PC-9 (cell line): ENCODE measurements around the gene ZNF415. TPM values are rescaled to one million over a fixed set of nuclear protein-coding genes. Genes with fewer than 3 reads are reported as not detected.
A peak's percentile ranks its signal among the peaks of the same experiment; 100 is the strongest.

Source experiments
- BruUV-seq: library from RNA; stranded (reverse); fragments of 400-500 nt; replicated peaks from 2 replicates; lab custom pipeline; 2021; lab: Mats Ljungman, UMichigan
- CTCF ChIA-PET: fragments of 300-600 bp; sonication (Branson Sonifier 250); formaldehyde crosslinking; loops from one replicate; lab custom pipeline; 2022; ENCODE audit warnings: antibody characterized with exemption; lab: Charles Lee
- POLR2A ChIA-PET: fragments of 300-600 bp; sonication (Branson Sonifier 250); formaldehyde crosslinking; loops from one replicate; lab custom pipeline; 2022; ENCODE audit warnings: antibody characterized with exemption; ENCODE audit not compliant: unreplicated experiment; lab: Charles Lee
- DNase-seq, 2 experiments: peaks; one replicate each; pipeline versions ENCODE4 v3.0.0 to v3.0.0-alpha.2; 2015 to 2022; ENCODE audit warnings: mixed read lengths in 1 of 2
- H2AFZ ChIP-seq: fragments of 200-600 bp; sonication (generic); 2 replicates; pipeline ENCODE4 v1.8.1; 2017; ENCODE audit warnings: antibody characterized with exemption
- H3F3A ChIP-seq: fragments of 200-600 bp; sonication (generic); 2 replicates; pipeline ENCODE4 v1.8.1; 2017; ENCODE audit warnings: antibody characterized with exemption, mild to moderate bottlenecking, low read depth; ENCODE audit not compliant: insufficient read depth
- H3K27ac ChIP-seq: fragments of 200-600 bp; sonication (generic); 2 replicates; pipeline ENCODE4 v1.6.1; 2016; ENCODE audit warnings: mixed run types
- H3K27me3 ChIP-seq: fragments of 200-600 bp; sonication (generic); 2 replicates; pipeline ENCODE4 v1.6.1; 2016; ENCODE audit warnings: low read depth, mixed run types; ENCODE audit not compliant: insufficient read depth
- H3K36me3 ChIP-seq: fragments of 200-600 bp; sonication (generic); 2 replicates; pipeline ENCODE4 v1.6.1; 2016; ENCODE audit warnings: low read depth, mixed run types
- H3K4me1 ChIP-seq: fragments of 200-600 bp; sonication (generic); replicated peaks from 2 replicates; pipeline ENCODE4 v1.6.1; 2016; ENCODE audit warnings: mixed run types; ENCODE audit not compliant: insufficient read depth
- H3K4me2 ChIP-seq: fragments of 200-600 bp; sonication (generic); 2 replicates; pipeline ENCODE4 v1.6.1; 2017; ENCODE audit warnings: mixed run types
- H3K4me3 ChIP-seq: fragments of 200-600 bp; sonication (generic); 2 replicates; pipeline ENCODE4 v1.6.1; 2016; ENCODE audit warnings: mixed run types
- H3K79me2 ChIP-seq: fragments of 200-600 bp; sonication (generic); 2 replicates; pipeline ENCODE4 v1.6.1; 2017; ENCODE audit warnings: low read depth, mixed run types
- H3K9me2 ChIP-seq: fragments of 200-600 bp; sonication (generic); 2 replicates; pipeline ENCODE4 v1.8.1; 2017; ENCODE audit warnings: mild to moderate bottlenecking; ENCODE audit not compliant: insufficient read depth
- H3K9me3 ChIP-seq: fragments of 200-600 bp; sonication (generic); 2 replicates; pipeline ENCODE4 v1.8.1; 2016; ENCODE audit warnings: low read depth; ENCODE audit not compliant: insufficient read depth
- H4K20me1 ChIP-seq: fragments of 200-600 bp; sonication (generic); 2 replicates; pipeline ENCODE4 v1.8.1; 2017; ENCODE audit not compliant: insufficient read depth
- CTCF ChIP-seq: fragments of 200-600 bp; sonication (generic); conservative IDR thresholded peaks from 2 replicates; pipeline ENCODE4 v1.6.1; 2017; ENCODE audit warnings: mixed run types, antibody characterized with exemption, mild to moderate bottlenecking, moderate library complexity
- EZH2 ChIP-seq: fragments of 200-600 bp; sonication (generic); IDR thresholded peaks from 2 replicates; pipeline ENCODE4 v1.8.0; 2017; ENCODE audit warnings: antibody characterized with exemption, low read depth
- intact Hi-C: fragments of 100-400 bp; cut with micrococcal nuclease; formaldehyde crosslinking; loops from one replicate; pipeline ENCODE4 v1.10.0; 2022; ENCODE audit not compliant: unreplicated experiment
- total RNA-seq: library from RNA; stranded (reverse); gene quantifications from 2 replicates; pipeline ENCODE4 v1.2.3, GENCODE V29; 2021

ZNF415 gene
- total RNA-seq, 1 experiment from 2014 or later: 12.9 TPM

GRCh38 chr19:53057904-53058580 lies 74.7 kb downstream of the ZNF415 start:
- Histone ChIP-seq H3K4me2 (peak overlapping the region; percentile 57), H3F3A (no peaks in the 10 kb centered on the region), H3K27me3 (no peaks in the 10 kb centered on the region), H3K36me3 (no peaks in the 10 kb centered on the region), H3K9me3 (peaks cover 19% of the 10 kb centered on the region), H2AFZ (peak overlapping the region; percentile 68; the same call in 1 of the 2 replicates), H3K4me3 (peak overlapping the region; percentile 41; the same call in 1 of the 2 replicates), H3K4me1 (no peaks in the 10 kb centered on the region), H3K27ac (no peak overlapping the region), H4K20me1 (no peaks in the 10 kb centered on the region), H3K79me2 (no peaks in the 10 kb centered on the region), H3K9me2 (no peaks in the 10 kb centered on the region)
- TF ChIP-seq EZH2 (no peak), CTCF (no peak)
- ChIA-PET POLR2A (no interaction called here), CTCF (no interaction called here)
- intact Hi-C loops: no loop called here
- BruUV-seq: TSS peak; percentile 35
- peak in 1 of 2 experiments; percentile 62 for DNase-seq

Other genes with a start within 250 kb of the ZNF415 start
- 18.5 and 24.9 TPM in 2 replicates for gene ZNF320, start 235.3 kb downstream of the ZNF415 start, total RNA-seq
- 10.8 and 14.5 TPM in 2 replicates for gene ZNF888, start 209.5 kb downstream of the ZNF415 start, total RNA-seq
- gene ZNF816, start 170.0 kb downstream of the ZNF415 start, total RNA-seq: 11.8 and 13.8 TPM in 2 replicates
- gene ERVV-1, start 119.0 kb downstream of the ZNF415 start, total RNA-seq: not detected in 2 replicates
- gene ERVV-2, start 88.2 kb downstream of the ZNF415 start, total RNA-seq: 0.28 TPM in 1 of 2 replicates, not detected in the other
- 25.1 and 27.4 TPM in 2 replicates for gene ZNF160, start 29.5 kb downstream of the ZNF415 start, total RNA-seq
- 13.6 and 15.3 TPM in 2 replicates for gene ZNF347, start 26.1 kb upstream of the ZNF415 start, total RNA-seq
- 6.8 and 11.2 TPM in 2 replicates for gene ZNF665, start 60.4 kb upstream of the ZNF415 start, total RNA-seq
- 10.2 and 14.5 TPM in 2 replicates for gene ZNF677, start 122.0 kb upstream of the ZNF415 start, total RNA-seq
- not detected in 2 replicates for gene VN1R2, start 125.4 kb upstream of the ZNF415 start, total RNA-seq
- not detected in 2 replicates for gene VN1R4, start 134.8 kb upstream of the ZNF415 start, total RNA-seq
- 8.2 and 8.6 TPM in 2 replicates for gene ZNF845, start 200.8 kb upstream of the ZNF415 start, total RNA-seq
- gene ZNF525, start 232.8 kb upstream of the ZNF415 start, total RNA-seq: 19.7 and 21.8 TPM in 2 replicates